ENCODE data around the gene ICAM5. TPM values are rescaled to one million over a fixed set of nuclear protein-coding genes. Genes with fewer than 3 reads are reported as not detected.
A peak's percentile ranks its signal among the peaks of the same experiment; 100 is the strongest.

The ICAM5 gene
- total and polyA plus RNA-seq, 10 of the 15 experiments (the other 5 are each of a cell fraction or from before 2014, with no cell fraction given): 0.14 to 4.6 (median 0.94) TPM; not detected in 2

DNA sequence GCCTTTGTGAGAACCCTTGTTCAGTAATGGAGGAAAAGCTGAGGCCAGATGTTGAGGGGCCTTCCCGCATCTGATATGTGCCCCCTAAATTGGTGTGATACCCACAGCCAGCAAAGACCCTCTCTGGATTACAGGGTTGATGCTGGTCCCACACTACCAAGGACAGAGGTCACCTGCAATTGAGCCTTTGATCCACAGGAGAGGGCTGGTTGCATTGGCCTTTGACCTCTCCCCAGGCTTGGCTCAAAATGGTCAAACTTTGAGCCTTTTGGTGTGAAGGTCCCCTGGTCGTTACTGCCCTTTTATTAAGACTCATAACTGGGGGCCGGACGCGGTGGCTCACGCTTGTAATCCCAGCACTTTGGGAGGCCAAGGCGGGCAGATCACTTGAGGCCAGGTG, 46.1 kb upstream of the ICAM5 start:
- RAD21 ChIA-PET (ENCODE audit: unreplicated experiment): interaction anchor here (0.7 to 2.5 kb wide), 4 partner anchors 12 to 140 kb away, joined by 4 to 10 read pairs (median 7); partner anchors contain the start of genes ICAM1 and S1PR2
- no peak for DNase-seq (ENCODE audit: low read depth, low spot score)
- H3K27ac ChIP-seq (ENCODE audit: control insufficient read depth, insufficient read depth): no peak overlapping the region
- no peaks in the 10 kb centered on the region; the same call in 2 of the 3 replicates for H3K9me3 ChIP-seq (replicated peaks; ENCODE audit: control insufficient read depth, insufficient read depth, low read length)
- H4K20me1 ChIP-seq (ENCODE audit: control insufficient read depth, insufficient read depth): no peaks in the 10 kb centered on the region
- H2AFZ ChIP-seq (ENCODE audit: control insufficient read depth, low read depth, low read length): no peak overlapping the region
- FAIRE-seq: no peak
- 96% methylated on average over 7 of the region's 7 CpGs for WGBS (ENCODE audit: insufficient coverage, insufficient replicate concordance, low lambda C conversion rate, missing lambda C conversion rate)
- H3K4me3 ChIP-seq: no peak overlapping the region
- CTCF ChIA-PET: interaction anchor here (1.8 to 2.5 kb wide), 2 partner anchors 131 to 145 kb away, joined by 4 to 8 read pairs; partner anchors contain the start of gene P2RY11
- in situ Hi-C loops (cut with MboI): loop anchor here (25.0 kb wide), 1 partner anchor 1106 kb away; the partner anchor contains the start of genes OR7G3 and ZNF317
- no peak overlapping the region for H3K9ac ChIP-seq (ENCODE audit: control insufficient read depth, insufficient read depth, low read length)
- no peak overlapping the region for H3K4me2 ChIP-seq (ENCODE audit: control insufficient read depth, insufficient read depth)
- H3K27me3 ChIP-seq (replicated peaks in 1 of 2; ENCODE audit: control insufficient read depth in 2 of 2, insufficient read depth in 2 of 2, low read length in 1 of 2): no peaks in the 10 kb centered on the region
- peaks cover 64% of the 10 kb centered on the region for H3K4me1 ChIP-seq (ENCODE audit: control insufficient read depth, insufficient read depth, low read length)
- BruUV-seq (replicated peaks): no TSS peak
- TF ChIP-seq POU2F2 (IDR thresholded peaks at IDR 0.05; ENCODE audit: borderline replicate concordance, low read depth, low read length) (no peak), NR2F1 (conservative IDR thresholded peaks at IDR 0.05) (peak; percentile 82), NR2C1 (IDR thresholded peaks at IDR 0.05) (peak; percentile 52)
- TF ChIP-seq, protein P1, sequence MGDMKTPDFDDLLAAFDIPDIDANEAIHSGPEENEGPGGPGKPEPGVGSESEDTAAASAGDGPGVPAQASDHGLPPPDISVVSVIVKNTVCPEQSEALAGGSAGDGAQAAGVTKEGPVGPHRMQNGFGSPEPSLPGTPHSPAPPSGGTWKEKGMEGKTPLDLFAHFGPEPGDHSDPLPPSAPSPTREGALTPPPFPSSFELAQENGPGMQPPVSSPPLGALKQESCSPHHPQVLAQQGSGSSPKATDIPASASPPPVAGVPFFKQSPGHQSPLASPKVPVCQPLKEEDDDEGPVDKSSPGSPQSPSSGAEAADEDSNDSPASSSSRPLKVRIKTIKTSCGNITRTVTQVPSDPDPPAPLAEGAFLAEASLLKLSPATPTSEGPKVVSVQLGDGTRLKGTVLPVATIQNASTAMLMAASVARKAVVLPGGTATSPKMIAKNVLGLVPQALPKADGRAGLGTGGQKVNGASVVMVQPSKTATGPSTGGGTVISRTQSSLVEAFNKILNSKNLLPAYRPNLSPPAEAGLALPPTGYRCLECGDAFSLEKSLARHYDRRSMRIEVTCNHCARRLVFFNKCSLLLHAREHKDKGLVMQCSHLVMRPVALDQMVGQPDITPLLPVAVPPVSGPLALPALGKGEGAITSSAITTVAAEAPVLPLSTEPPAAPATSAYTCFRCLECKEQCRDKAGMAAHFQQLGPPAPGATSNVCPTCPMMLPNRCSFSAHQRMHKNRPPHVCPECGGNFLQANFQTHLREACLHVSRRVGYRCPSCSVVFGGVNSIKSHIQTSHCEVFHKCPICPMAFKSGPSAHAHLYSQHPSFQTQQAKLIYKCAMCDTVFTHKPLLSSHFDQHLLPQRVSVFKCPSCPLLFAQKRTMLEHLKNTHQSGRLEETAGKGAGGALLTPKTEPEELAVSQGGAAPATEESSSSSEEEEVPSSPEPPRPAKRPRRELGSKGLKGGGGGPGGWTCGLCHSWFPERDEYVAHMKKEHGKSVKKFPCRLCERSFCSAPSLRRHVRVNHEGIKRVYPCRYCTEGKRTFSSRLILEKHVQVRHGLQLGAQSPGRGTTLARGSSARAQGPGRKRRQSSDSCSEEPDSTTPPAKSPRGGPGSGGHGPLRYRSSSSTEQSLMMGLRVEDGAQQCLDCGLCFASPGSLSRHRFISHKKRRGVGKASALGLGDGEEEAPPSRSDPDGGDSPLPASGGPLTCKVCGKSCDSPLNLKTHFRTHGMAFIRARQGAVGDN (IDR thresholded peaks at IDR 0.05): peak; percentile 32; the same call in 1 of the 2 replicates
- SMC1A ChIA-PET (ENCODE audit: uncharacterized antibody, unreplicated experiment): interaction anchor here (4.3 kb wide), 1 partner anchor 8 kb away, joined by 22 read pairs; no protein-coding TSS in a partner anchor
- H3K79me2 ChIP-seq (ENCODE audit: control insufficient read depth, insufficient read depth, low read length): no peaks in the 10 kb centered on the region
- no peaks in the 10 kb centered on the region for H3K36me3 ChIP-seq (ENCODE audit: control insufficient read depth in 2 of 2, insufficient read depth in 2 of 2, low read length in 1 of 2)
- intact Hi-C loops (cut with micrococcal nuclease; ENCODE audit: unreplicated experiment): no loop called here
- no peak for ATAC-seq
- POLR2A ChIA-PET: interaction anchor here (0.7 to 3.6 kb wide), 6 partner anchors 14 to 168 kb away, joined by 3 to 25 read pairs (median 4); partner anchors contain the start of genes ANGPTL6 and PPAN

All from GM12878 (cell line).